Loucy (cell line): ENCODE measurements around the gene SLC9A8.
"Not testable (repeated sequence)": the region's sequence is repeated elsewhere in the genome, so short reads cannot be mapped to it uniquely, and the experiment has no call there.

Experiments used
- H2AFZ ChIP-seq: fragments of 200-600 bp; sonication (generic); 2 replicates; pipeline ENCODE4 v1.6.0; 2016; ENCODE audit warnings: antibody characterized with exemption, mild to moderate bottlenecking, low read length, moderate library complexity
- H3F3A ChIP-seq: fragments of 200-600 bp; 2 replicates; pipeline ENCODE4 v1.6.0; 2016; ENCODE audit warnings: antibody characterized with exemption, low read depth, mild to moderate bottlenecking
- H3K27me3 ChIP-seq: fragments of 200-600 bp; sonication (generic); 2 replicates; pipeline ENCODE4 v1.6.1; 2014; ENCODE audit warnings: low read length, mild to moderate bottlenecking; ENCODE audit not compliant: insufficient read depth, poor library complexity, severe bottlenecking
- H3K36me3 ChIP-seq: fragments of 200-600 bp; sonication (generic); 2 replicates; pipeline ENCODE4 v1.6.1; 2016; ENCODE audit warnings: low read length; ENCODE audit not compliant: insufficient read depth
- H3K4me1 ChIP-seq: fragments of 200-600 bp; sonication (generic); 2 replicates; pipeline ENCODE4 v1.5.1; 2014; ENCODE audit warnings: low read length, mild to moderate bottlenecking; ENCODE audit not compliant: insufficient read depth, poor library complexity, severe bottlenecking
- H3K4me2 ChIP-seq: fragments of 200-600 bp; sonication (generic); 2 replicates; pipeline ENCODE4 v1.6.0; 2014; ENCODE audit warnings: antibody characterized with exemption, low read length, low read depth, mild to moderate bottlenecking; ENCODE audit not compliant: poor library complexity, severe bottlenecking
- H3K4me3 ChIP-seq: fragments of 200-600 bp; sonication (generic); 2 replicates; pipeline ENCODE4 v1.5.1; 2014; ENCODE audit warnings: low read length, mild to moderate bottlenecking, mixed read lengths; ENCODE audit not compliant: poor library complexity, severe bottlenecking
- H3K79me2 ChIP-seq: fragments of 200-600 bp; sonication (generic); 2 replicates; pipeline ENCODE4 v1.6.1; 2014; ENCODE audit warnings: low read length; ENCODE audit not compliant: insufficient read depth
- H3K9ac ChIP-seq: fragments of 200-600 bp; sonication (generic); 2 replicates; pipeline ENCODE4 v1.6.0; 2014; ENCODE audit warnings: mild to moderate bottlenecking, low read depth, low read length, moderate library complexity; ENCODE audit not compliant: poor library complexity, severe bottlenecking
- H3K9me2 ChIP-seq: fragments of 200-600 bp; sonication (generic); replicated peaks from 2 replicates; pipeline ENCODE4 v1.6.1; 2016; ENCODE audit warnings: low read depth, low read length, mixed read lengths
- H3K9me3 ChIP-seq: fragments of 200-600 bp; sonication (generic); 2 replicates; pipeline ENCODE4 v1.6.1; 2014; ENCODE audit warnings: mild to moderate bottlenecking, antibody characterized with exemption, low read length, low read depth; ENCODE audit not compliant: insufficient read depth
- H4K20me1 ChIP-seq: fragments of 200-600 bp; sonication (generic); 2 replicates; pipeline ENCODE4 v1.6.0; 2014; ENCODE audit warnings: antibody characterized with exemption, low read length, mild to moderate bottlenecking; ENCODE audit not compliant: insufficient read depth, poor library complexity, severe bottlenecking
- EZH2phosphoT487 ChIP-seq: fragments of 200-600 bp; IDR thresholded peaks from 2 replicates; pipeline ENCODE4 v1.6.1; 2018; ENCODE audit warnings: antibody characterized with exemption, mild to moderate bottlenecking, moderate library complexity, borderline replicate concordance
- TF ChIP-seq, protein P1 (sequence below): fragments of 200-600 bp; sonication (generic); conservative IDR thresholded peaks from 2 replicates; pipeline ENCODE4 v1.5.1; 2014; ENCODE audit warnings: mild to moderate bottlenecking, antibody characterized with exemption, low read length

SLC9A8 gene

DNA sequence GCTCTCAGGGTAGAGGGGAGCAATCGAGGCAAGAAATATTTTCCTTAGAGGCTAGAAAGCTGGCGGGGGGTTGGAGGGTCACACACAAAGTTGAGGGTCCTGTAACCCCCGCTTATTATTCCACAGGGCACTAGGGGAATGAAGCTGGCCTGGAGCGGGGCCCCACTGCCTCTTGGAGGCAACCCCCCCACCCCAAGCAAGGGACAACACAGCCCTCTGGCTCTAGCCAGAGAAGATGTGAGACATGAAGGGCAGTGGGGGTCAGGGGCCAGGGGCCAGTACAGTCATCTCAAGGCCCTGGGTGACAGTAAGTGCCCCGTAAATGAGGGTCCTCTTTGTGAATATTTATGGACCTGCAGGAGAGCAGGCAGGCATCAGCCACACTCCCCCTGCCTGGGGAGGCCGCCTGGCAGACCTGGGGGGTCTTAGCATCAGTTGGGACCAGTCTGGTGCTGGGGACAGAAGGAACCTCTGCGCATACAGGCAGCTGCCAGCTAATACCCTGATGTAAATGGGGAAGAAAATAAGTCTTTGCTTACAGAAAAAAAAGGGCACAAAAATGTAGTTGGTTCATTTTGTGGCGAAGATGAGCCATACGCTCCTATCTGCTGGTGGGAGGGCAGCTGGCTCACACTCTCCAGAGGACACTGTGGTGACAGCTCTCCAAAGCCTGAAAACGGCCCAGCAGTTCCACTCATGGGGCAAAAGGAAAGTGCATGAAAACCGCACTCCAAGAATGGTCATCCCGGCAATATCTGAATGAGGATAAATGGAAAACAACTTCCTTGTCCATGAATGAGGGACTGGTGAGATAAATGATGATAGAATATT is 80.8 kb downstream of the SLC9A8 start:
- Histone ChIP-seq H3K27me3 (no peaks in the 10 kb centered on the region), H3K9ac (no peak overlapping the region), H3K4me2 (no peak overlapping the region), H3K9me3 (no peaks in the 10 kb centered on the region), H3K9me2 (no peaks in the 10 kb centered on the region), H3K4me1 (no peaks in the 10 kb centered on the region), H3F3A (no peaks in the 10 kb centered on the region), H3K4me3 (no peak overlapping the region), H3K36me3 (no peaks in the 10 kb centered on the region), H4K20me1 (no peaks in the 10 kb centered on the region), H2AFZ (no peak overlapping the region), H3K79me2 (no peaks in the 10 kb centered on the region)
- TF ChIP-seq, protein P1, sequence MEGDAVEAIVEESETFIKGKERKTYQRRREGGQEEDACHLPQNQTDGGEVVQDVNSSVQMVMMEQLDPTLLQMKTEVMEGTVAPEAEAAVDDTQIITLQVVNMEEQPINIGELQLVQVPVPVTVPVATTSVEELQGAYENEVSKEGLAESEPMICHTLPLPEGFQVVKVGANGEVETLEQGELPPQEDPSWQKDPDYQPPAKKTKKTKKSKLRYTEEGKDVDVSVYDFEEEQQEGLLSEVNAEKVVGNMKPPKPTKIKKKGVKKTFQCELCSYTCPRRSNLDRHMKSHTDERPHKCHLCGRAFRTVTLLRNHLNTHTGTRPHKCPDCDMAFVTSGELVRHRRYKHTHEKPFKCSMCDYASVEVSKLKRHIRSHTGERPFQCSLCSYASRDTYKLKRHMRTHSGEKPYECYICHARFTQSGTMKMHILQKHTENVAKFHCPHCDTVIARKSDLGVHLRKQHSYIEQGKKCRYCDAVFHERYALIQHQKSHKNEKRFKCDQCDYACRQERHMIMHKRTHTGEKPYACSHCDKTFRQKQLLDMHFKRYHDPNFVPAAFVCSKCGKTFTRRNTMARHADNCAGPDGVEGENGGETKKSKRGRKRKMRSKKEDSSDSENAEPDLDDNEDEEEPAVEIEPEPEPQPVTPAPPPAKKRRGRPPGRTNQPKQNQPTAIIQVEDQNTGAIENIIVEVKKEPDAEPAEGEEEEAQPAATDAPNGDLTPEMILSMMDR, result no peak
- no peak for TF ChIP-seq EZH2phosphoT487

DNA sequence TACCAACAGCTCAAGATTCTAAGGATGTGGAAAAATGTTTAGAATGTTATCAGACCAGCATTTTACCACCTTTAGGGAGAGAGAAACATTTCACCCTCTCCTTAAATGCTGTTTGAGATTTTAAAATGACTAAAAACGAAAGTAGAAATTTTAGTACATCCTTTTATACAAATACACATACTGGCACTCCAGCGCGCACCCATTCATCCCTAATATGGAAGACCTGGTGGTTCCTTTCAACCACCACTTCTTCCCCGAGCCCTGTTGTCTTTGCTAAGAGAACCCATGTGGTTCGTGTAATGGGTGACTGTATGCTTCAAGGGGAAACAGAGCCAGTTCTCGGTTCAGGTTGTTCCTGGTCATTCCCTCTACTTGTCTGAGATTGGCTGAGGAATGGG is 81.4 kb downstream of the SLC9A8 start:
- H3K36me3 ChIP-seq, result no peaks in the 10 kb centered on the region
- H3K4me1 ChIP-seq, result no peaks in the 10 kb centered on the region
- H3K27me3 ChIP-seq, result no peaks in the 10 kb centered on the region
- no peak overlapping the region for H2AFZ ChIP-seq
- H3K9ac ChIP-seq, result no peak overlapping the region
- TF ChIP-seq, protein P1, result no peak
- no peak for TF ChIP-seq EZH2phosphoT487
- H3K9me3 ChIP-seq, result no peaks in the 10 kb centered on the region
- H3K4me3 ChIP-seq, result no peak overlapping the region
- no peaks in the 10 kb centered on the region for H3K9me2 ChIP-seq
- H3K79me2 ChIP-seq, result no peaks in the 10 kb centered on the region
- H3K4me2 ChIP-seq, result no peak overlapping the region
- no peaks in the 10 kb centered on the region for H3F3A ChIP-seq
- no peaks in the 10 kb centered on the region for H4K20me1 ChIP-seq

DNA sequence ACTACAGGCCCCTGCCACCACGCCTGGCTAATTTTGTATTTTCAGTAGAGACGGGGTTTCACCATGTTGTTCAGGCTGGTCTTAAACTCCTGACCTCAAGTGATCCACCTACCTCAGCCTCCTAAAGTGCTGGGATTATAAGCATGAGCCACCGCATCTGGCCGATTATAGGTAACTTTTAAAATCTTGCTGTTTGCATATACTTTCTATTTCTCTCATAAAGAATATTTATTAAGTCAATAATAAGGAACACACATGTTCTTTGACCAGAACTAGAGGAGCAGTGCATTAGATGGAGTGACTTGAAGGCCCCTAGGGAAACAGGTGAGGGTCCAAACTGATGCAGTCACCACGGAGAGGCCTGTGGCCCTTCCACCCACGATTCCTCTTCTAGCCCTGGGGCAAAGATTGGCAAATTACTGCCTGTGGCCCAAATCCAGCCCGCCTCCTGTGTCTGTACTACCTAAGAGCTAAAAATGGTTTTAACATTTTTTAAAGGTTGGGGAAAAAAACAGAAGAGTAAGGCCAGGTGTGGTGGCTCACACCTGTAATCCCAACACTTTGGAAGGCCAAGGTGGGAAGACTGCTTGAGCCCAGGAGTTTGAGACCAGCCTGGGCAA is 83.0 kb downstream of the SLC9A8 start:
- H3K79me2 ChIP-seq, H3K4me2 ChIP-seq, H4K20me1 ChIP-seq, H3K27me3 ChIP-seq, H3K4me1 ChIP-seq, H3K4me3 ChIP-seq, H3F3A ChIP-seq, H3K9me2 ChIP-seq, H3K9ac ChIP-seq, H2AFZ ChIP-seq, H3K36me3 ChIP-seq, H3K9me3 ChIP-seq: not testable (repeated sequence)
